Epidermal melanocyte (primary cell): ENCODE measurements around the gene OR5P2.
"Not testable (repeated sequence)": the region's sequence is repeated elsewhere in the genome, so short reads cannot be mapped to it uniquely, and the experiment has no call there.

Experiments
- DNase-seq: peaks from one replicate; pipeline ENCODE4 v3.0.0; 2011; ENCODE audit warnings: low spot score; ENCODE audit not compliant: insufficient read length

Gene OR5P2, protein sequence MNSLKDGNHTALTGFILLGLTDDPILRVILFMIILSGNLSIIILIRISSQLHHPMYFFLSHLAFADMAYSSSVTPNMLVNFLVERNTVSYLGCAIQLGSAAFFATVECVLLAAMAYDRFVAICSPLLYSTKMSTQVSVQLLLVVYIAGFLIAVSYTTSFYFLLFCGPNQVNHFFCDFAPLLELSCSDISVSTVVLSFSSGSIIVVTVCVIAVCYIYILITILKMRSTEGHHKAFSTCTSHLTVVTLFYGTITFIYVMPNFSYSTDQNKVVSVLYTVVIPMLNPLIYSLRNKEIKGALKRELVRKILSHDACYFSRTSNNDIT

DNA sequence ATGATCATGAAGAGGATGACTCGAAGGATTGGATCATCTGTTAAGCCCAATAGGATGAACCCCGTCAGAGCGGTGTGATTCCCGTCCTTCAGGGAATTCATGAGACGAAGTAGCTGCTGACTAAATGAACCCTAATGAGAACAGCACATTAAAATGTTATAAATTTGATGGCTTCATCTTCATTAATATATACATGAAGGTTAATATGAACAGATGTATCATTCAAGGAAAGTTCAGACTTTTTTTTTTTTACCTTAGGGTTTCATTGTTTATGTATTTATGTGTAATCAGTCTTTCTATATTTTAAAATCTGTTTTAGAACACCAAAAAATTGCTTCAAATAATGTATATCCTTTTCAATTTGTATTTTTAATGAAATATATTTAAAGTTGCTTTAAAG, at the start of gene OR5P2:
Gene OR5P2 (minus strand): TSS at position 101 of the 400 bp plus-strand sequence. CDS start 0 bp downstream, at position 101.
- no peak for DNase-seq

DNA sequence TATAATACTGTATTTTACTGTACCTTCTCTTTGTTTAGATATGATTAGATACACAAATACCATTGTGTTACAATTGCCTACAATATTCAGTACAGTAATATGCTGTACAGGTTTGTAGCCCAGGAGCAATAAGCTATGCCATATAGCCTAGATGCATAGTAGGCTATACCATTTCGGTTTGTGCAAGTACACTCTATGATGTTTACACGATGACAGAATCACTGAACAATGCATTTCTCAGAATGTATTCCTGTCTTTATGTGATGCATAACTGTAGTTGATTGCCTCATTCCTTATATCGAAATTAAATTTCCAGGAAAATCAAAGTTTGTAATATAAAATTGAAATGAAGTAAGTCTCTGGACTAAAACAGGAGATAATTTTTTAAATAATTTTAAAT, 49.3 kb upstream of the OR5P2 start:
- DNase-seq, result no peak

DNA sequence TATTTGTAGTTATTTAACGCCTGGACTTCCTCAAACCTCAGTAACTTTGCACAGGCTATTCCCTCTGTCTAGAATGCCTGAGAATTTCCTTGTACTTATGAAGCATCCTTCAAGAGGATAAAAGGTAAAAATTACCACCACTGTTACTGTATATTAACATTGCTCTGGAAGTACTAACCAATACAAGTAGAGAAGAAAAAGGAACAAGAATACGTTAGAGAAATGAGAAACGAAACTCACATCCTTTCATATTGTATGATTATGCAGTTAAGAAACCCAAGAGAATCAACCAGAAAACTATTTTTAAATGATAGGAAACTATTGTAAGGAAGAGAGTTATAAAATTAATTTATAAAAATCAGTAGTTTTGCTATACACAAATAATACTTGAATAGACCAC, 48.2 kb upstream of the OR5P2 start:
- no peak for DNase-seq

DNA sequence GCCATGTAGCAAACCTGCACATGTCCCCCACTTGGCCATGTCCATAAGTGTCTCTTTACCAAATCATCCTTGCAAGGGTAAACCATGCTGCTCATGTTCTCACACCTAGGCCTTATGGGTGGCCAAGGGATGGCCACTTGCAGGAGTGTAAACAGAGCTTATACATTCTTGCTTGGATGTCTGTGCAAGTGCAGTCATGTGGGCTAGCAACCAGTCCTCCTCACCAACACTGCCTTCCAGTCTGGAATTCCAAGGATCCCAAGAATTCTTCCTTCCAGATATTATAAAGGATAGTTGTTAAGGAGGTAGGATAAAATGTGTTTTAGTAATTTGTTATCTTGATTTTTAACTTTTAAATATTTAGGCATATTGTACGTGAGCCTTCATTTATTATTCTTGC, 47.8 kb upstream of the OR5P2 start:
- no peak for DNase-seq

DNA sequence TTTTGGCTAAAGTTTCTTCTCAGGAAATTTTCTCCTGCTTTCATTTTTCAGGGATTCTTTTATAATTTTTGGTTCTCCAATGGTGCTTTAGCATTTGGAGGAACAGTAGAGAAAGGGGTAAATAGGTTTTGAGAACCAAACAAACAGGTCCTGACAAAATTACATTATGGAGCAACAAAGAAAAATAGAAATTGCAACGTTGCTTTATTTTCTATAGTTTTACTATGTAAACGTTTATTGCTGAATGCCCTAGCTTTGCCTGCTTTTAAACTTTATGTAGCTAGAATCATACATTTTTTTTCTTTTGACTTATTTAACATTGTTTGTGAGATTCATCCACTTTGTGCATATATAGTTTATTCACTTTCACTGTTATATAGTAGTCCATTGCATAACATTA, 43.8 kb upstream of the OR5P2 start:
- no peak for DNase-seq

DNA sequence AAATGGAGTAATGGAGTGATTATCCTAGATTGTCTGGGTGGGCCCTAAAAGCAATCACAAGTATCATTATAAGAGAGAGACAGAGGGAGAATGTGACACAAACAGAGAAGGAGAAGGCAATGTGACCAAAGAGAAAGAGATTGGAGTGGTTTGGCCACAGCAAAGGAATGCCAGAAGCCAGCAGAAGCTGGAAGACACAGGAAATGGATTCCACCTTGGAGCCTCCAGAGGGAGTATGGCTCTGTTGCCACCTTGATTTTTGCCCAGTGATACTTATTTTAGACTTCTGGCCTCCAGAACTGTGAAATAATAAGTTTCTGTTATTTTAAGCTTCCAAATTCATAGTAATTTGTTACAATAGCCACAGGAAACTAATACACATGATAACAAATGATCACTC, 36.8 kb upstream of the OR5P2 start:
- no peak for DNase-seq

DNA sequence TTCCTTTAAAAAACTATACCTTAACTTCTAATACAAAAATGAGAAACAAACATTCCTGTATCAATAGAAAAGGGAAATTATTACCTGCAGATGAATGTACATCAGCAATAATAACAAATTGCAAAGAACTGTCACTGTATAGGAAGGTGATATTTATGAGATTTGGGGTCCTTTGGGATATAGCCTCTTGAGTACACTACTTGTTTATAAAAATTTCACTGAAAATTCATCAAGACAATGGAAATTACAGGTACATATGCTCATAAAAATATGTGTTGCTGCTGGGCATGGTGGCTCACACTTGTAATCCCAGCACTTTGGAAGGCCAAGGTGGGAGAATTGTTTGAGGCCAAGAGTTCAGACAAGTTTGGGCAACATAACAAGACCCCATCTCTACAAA, 34.0 kb upstream of the OR5P2 start, which contains the start of gene OR5P3:
Gene OR5P3 (minus strand): TSS at position 101 of the 400 bp plus-strand sequence.
- DNase-seq, result no peak

DNA sequence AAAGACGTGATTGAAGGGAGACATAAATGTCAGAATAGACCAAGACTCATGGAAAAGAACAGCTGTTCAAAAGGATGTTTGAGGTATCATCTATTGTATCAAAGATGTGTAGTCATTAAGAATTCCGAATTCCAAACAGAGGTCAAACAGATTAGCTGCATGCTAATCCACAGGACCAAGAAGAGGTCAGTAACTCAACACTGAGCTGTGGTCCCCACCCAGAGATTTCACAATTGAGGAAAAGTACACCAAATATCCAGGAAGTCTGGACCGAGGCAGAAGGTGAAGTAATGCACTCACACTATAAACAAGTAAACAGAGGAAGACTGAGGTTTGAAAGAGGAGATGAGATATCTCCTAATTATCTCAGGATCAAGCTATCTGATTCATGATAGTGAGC, 29.6 kb upstream of the OR5P2 start:
- no peak for DNase-seq

DNA sequence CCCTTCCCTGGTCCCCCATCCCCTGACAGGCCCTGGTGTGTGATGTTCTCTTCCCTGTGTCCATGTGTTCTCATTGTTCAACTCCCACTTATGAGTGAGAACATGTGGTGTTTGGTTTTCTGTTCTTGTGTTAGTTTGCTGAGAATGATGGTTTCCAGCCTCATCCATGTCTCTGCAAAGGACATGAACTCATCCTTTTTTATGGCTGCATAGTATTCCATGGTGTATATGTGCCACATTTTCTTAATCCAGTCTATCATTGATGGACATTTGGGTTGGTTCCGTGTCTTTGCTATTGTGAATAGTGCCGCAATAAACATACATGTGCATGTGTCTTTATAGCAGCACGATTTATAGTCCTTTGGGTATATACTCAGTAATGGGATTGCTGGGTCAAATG, 23.7 kb upstream of the OR5P2 start:
- DNase-seq, result not testable (repeated sequence)

DNA sequence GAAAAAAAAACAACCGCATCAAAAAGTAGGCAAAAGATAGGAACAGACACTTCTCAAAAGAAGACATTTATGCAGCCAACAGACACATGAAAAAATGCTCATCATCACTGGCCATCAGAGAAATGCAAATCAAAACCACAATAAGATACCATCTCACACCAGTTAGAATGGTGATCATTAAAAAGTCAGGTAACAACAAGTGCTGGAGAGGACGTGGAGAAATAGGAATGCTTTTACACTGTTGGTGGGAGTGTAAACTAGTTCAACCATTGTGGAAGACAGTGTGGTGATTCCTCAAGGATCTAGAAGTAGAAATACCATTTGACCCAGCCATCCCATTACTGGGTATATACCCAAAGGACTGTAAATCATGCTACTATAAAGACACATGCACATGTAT, 18.2 kb upstream of the OR5P2 start:
- not testable (repeated sequence) for DNase-seq

DNA sequence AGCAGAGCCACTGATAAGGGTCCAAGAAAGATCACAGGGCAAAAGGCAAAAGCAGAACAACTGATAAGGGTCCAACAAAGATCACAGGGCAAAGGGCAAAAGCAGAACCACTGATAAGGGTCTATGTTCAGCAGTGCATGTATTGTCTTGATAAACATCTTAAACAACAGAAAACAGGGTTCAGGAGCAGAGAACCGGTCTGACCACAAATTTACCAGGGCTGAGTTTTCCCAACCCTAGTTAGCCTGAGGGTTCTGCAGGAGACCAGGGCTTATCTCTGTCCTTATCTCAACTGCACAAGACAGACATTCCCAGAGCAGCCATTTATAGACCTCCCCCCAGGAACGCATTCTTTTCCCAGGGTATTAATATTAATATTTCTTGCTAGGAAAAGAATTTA, 13.6 kb upstream of the OR5P2 start:
- DNase-seq, result not testable (repeated sequence)

DNA sequence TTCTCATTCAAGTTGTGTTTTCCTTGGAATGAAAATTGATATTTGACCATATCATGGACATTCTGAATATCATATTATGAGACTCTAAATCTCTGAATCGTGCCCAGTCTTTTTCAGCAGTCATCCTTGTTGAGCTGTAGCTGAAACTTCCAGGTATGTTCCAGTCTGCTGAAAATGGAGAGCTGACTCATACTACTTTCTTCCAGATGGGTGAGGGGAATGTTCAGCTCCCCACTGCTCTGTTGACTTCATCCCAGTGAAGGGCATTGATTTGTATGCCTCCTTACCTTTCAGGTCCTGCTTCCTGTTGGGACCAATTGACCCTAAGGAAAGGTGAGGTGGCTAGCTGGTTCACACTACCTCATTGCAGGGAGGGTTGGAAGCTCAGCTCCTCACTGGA, 3.5 kb downstream of the OR5P2 start:
- no peak for DNase-seq

DNA sequence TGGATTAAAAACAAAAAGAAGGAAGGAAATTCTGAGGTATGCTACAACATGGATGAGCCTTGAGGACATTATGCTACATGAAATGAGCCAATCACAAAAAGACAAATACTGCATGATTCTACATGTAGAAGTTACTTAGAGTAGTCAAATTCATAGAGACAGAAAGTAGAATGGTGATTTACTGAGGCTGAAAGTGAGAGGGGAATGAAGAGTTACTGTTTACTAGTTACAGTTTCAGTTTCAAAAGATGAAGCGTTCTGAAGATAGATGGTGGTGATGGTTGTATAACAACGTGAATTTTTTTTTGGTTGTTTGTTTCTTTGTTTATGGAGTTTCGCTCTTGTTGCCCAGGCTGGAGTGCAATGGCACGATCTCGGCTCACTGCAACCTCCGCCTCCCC, 9.5 kb downstream of the OR5P2 start:
- DNase-seq, result no peak

DNA sequence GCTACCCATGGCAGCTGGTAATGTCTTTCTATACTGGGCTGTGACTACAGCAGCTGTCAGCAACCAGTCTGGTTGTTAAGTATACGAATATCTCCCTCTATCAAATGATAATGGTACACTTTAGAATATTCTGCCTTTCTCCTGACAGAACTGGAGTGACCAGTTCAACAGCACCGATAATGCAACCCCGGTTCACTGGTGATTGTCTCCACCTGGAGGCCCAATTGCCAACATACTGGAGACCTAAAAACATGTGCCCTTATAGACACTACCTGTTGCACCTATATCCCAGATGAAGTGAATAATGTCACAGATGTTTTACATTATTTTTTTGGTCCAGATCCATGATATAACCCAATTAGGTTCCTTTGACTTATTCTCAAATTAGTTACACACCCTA, 21.1 kb downstream of the OR5P2 start:
- no peak for DNase-seq

DNA sequence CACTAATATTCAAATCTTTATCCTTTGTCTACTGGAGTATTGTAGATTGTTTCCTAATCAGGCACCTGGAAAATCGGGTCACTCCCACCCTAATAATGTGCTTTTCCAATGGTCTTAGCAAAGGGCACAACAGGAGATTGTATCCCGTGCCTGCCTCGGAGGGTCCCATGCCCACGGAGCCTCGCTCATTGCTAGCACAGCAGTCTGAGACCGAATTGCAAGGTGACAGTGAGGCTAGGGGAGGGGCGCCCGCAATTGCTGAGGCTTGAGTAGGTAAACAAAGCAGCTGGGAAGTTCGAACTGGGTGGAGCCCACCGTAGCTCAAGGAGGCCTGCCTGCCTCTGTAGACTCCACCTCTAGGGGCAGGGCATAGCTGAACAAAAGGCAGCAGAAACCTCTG, 32.4 kb downstream of the OR5P2 start:
- not testable (repeated sequence) for DNase-seq

DNA sequence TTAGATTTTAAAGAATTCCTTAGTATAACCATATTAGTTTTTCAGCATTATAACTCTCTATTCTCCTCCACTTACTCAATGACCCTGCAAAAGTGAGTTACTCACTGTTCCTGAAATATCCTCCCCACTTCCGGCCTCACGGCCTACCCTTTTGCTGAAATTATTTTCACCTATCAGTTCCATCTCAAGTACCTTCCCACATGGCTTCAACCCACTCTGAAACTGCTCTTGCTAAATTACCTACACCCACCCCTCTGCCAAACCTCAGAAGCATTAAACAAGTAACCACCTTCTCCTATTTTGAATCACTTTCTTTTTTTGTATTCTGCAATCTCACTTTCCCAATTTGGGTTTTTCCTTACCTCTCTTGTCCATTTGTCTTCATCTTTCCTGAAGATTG, 37.7 kb downstream of the OR5P2 start:
- no peak for DNase-seq

DNA sequence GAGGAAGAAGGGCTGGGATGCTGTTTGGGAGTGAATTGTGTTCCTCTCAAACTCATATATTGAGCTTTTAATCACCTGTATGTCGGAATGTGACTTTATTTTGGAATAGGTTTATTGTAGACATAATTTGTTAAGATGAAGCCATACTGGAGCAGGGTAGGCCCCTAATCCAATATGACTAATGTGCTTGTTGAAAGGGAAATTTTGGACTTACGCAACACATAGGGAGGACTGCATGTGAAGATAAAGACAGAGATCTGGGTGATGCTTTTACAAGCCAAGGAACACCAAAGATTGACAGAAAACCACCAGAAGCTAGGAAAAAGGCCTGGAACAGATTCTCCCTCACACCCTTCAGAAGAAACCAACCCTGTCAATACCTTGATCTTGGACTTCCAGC, 47.3 kb downstream of the OR5P2 start:
- no peak for DNase-seq
